Neuronal stem cell (in vitro differentiated cells): ENCODE results near the gene PTPRM.

Source experiments
- DNase-seq: peaks from one replicate; pipeline ENCODE4 v3.0.0-alpha.2; 2013; ENCODE audit warnings: low spot score
- H2AFZ ChIP-seq: one replicate; pipeline ENCODE4 v1.6.1; 2013; ENCODE audit warnings: mild to moderate bottlenecking, low read length, inconsistent platforms
- H2AK5ac ChIP-seq: 2 replicates; pipeline ENCODE4 v1.6.1; 2013; ENCODE audit warnings: low read depth, mild to moderate bottlenecking, inconsistent platforms, low read length, moderate library complexity, mixed read lengths
- H2BK120ac ChIP-seq: 2 replicates; pipeline ENCODE4 v1.6.1; 2013; ENCODE audit warnings: low read depth, mild to moderate bottlenecking, inconsistent platforms, low read length, moderate library complexity, mixed read lengths
- H2BK12ac ChIP-seq: one replicate; pipeline ENCODE4 v1.6.1; 2013; ENCODE audit warnings: low read length, inconsistent platforms
- H2BK15ac ChIP-seq: 2 replicates; pipeline ENCODE4 v1.6.1; 2013; ENCODE audit warnings: mild to moderate bottlenecking, low read length, inconsistent platforms, mixed read lengths
- H2BK5ac ChIP-seq: one replicate; pipeline ENCODE4 v1.6.1; 2013; ENCODE audit warnings: inconsistent platforms, mild to moderate bottlenecking, low read length, moderate library complexity
- H3K14ac ChIP-seq: one replicate; pipeline ENCODE4 v1.6.1; 2013; ENCODE audit warnings: low read length, inconsistent platforms
- H3K18ac ChIP-seq: 2 replicates; pipeline ENCODE4 v1.6.1; 2013; ENCODE audit warnings: low read length, inconsistent platforms
- H3K23ac ChIP-seq: 2 replicates; pipeline ENCODE4 v1.6.1; 2013; ENCODE audit warnings: low read depth, mild to moderate bottlenecking, mixed read lengths, low read length, inconsistent platforms; ENCODE audit not compliant: poor library complexity
- H3K27ac ChIP-seq: replicated peaks from 3 replicates; pipeline ENCODE4 v1.5.1; 2013; ENCODE audit warnings: low read length, inconsistent platforms
- H3K27me3 ChIP-seq, 3 experiments: 2 replicates each; pipeline ENCODE4 v1.6.1; 2013; ENCODE audit warnings: low read length in 3 of 3, mild to moderate bottlenecking in 2 of 3, inconsistent platforms in 1 of 3, low read depth in 1 of 3, mixed read lengths in 1 of 3, moderate library complexity in 1 of 3; ENCODE audit not compliant: control insufficient read depth in 3 of 3, insufficient read depth in 3 of 3
- H3K36me3 ChIP-seq, 2 donors: replicated peaks in 1 of 2; 2 replicates each; pipeline ENCODE4 v1.6.1; 2013; ENCODE audit warnings: low read length in 2 of 2; ENCODE audit not compliant: control insufficient read depth in 2 of 2, insufficient read depth in 2 of 2
- H3K4ac ChIP-seq: 2 replicates; pipeline ENCODE4 v1.6.1; 2013; ENCODE audit warnings: inconsistent platforms, mild to moderate bottlenecking, low read length, moderate library complexity
- H3K4me1 ChIP-seq, 2 donors: 1 replicate in 1 of 2; 2 replicates in 1 of 2; pipeline ENCODE4 v1.6.1; 2013; ENCODE audit warnings: low read length in 2 of 2, low read depth in 1 of 2; ENCODE audit not compliant: control insufficient read depth in 2 of 2, insufficient read depth in 1 of 2
- H3K4me2 ChIP-seq: one replicate; pipeline ENCODE4 v1.6.1; 2013; ENCODE audit warnings: mild to moderate bottlenecking, low read length, inconsistent platforms; ENCODE audit not compliant: insufficient read depth, poor library complexity, severe bottlenecking
- H3K4me3 ChIP-seq, 2 donors: 2 replicates each; pipeline ENCODE4 v1.5.1; 2013; ENCODE audit warnings: low read length in 2 of 2, mild to moderate bottlenecking in 2 of 2, inconsistent platforms in 1 of 2, moderate library complexity in 1 of 2
- H3K79me1 ChIP-seq: one replicate; pipeline ENCODE4 v1.6.1; 2013; ENCODE audit warnings: low read depth, mild to moderate bottlenecking, inconsistent platforms, low read length, moderate library complexity
- H3K9ac ChIP-seq: one replicate; pipeline ENCODE4 v1.6.1; 2013; ENCODE audit warnings: mild to moderate bottlenecking, low read depth, low read length, inconsistent platforms; ENCODE audit not compliant: poor library complexity
- H3K9me3 ChIP-seq, 2 donors: replicated peaks in 1 of 2; 2 replicates each; pipeline versions ENCODE3 to v1.6.1; 2013; ENCODE audit warnings: low read length in 2 of 2, mild to moderate bottlenecking in 2 of 2, inconsistent platforms in 1 of 2, low read depth in 1 of 2, mixed read lengths in 1 of 2, moderate library complexity in 1 of 2; ENCODE audit not compliant: control insufficient read depth in 2 of 2, insufficient read depth in 1 of 2
- H4K8ac ChIP-seq: one replicate; pipeline ENCODE4 v1.6.1; 2013; ENCODE audit warnings: low read depth, mild to moderate bottlenecking, inconsistent platforms, low read length, moderate library complexity
- H4K91ac ChIP-seq: one replicate; pipeline ENCODE4 v1.6.1; 2013; ENCODE audit warnings: low read length, low read depth, mild to moderate bottlenecking, inconsistent platforms; ENCODE audit not compliant: poor library complexity
- WGBS, 2 donors: extraction: QIAGEN DNeasy Blood & Tissue Kit; methylation state at CpG; one replicate each; pipeline ENCODE4 v1.1.7; 2013; ENCODE audit warnings: missing lambda C conversion rate in 2 of 2, mixed read lengths in 1 of 2; ENCODE audit not compliant: insufficient read length in 2 of 2, insufficient replicate concordance in 1 of 2; ENCODE audit errors: extremely low coverage in 2 of 2; 5-methylcytosine and 5-hydroxymethylcytosine counted together

Gene PTPRM

DNA sequence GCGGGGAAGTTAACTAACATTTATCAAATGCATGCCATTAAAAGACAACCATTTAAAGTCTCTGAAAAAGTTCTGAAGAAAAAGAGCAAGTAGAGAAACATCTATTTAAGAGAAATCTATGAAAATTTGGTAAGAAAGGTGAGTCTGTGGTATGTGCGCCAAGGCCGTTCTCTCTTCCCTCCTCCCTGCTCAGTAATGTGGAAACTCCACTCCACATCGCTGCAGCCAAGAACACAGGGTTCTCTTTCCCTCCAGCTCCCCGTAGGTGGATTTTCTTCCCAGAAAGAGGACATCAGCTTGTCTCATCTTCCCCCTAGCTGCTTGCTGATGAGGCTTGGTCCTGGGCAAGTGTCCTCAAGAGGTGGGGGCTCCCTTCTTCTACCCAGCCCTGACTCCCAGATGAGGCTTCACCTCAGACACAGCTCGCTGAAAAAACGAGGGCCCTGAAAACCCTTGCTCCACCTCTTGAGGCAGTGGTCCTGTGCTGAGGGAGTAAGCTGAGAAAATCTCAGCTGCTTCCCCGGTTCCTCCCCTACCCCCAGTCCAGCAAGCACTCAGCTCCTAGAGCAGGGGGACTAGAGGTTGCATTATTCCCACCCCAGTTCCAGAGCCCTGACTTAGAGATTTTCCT lies 45.8 kb upstream of the PTPRM start:
- no peak overlapping the region for H3K14ac ChIP-seq
- no peaks in the 10 kb centered on the region for H3K36me3 ChIP-seq
- H3K23ac ChIP-seq, result no peak overlapping the region
- H2AK5ac ChIP-seq, result no peak overlapping the region
- H2AFZ ChIP-seq, result no peak overlapping the region
- H4K8ac ChIP-seq, result no peak overlapping the region
- no peak overlapping the region for H2BK5ac ChIP-seq
- H3K4me3 ChIP-seq, result no peak overlapping the region
- H3K4me2 ChIP-seq, result no peak overlapping the region
- no peaks in the 10 kb centered on the region for H3K9me3 ChIP-seq
- H2BK15ac ChIP-seq, result no peak overlapping the region
- H2BK12ac ChIP-seq, result no peak overlapping the region
- H3K4ac ChIP-seq, result no peak overlapping the region
- DNase-seq, result no peak
- H3K27me3 ChIP-seq, result peaks cover 0 to 3% (median 0%) of the 10 kb centered on the region in 3 experiments
- peak overlapping the region; percentile 12 for H3K18ac ChIP-seq
- H3K9ac ChIP-seq, result no peak overlapping the region
- no CpG with 5 or more reads among the region's 8 CpGs for WGBS, 2 donors
- no peaks in the 10 kb centered on the region for H3K79me1 ChIP-seq
- H2BK120ac ChIP-seq, result no peak overlapping the region
- H3K27ac ChIP-seq, result no peak overlapping the region
- H3K4me1 ChIP-seq, result peaks cover 0 to 9% of the 10 kb centered on the region in 2 donors
- no peak overlapping the region for H4K91ac ChIP-seq

GRCh38 chr18:7523772-7524171 lies 43.3 kb upstream of the PTPRM start:
- Histone ChIP-seq H4K8ac (no peak overlapping the region), H3K79me1 (no peaks in the 10 kb centered on the region), H3K36me3 (no peaks in the 10 kb centered on the region), H3K23ac (no peak overlapping the region), H3K9ac (no peak overlapping the region), H3K4ac (no peak overlapping the region), H3K27ac (no peak overlapping the region), H3K4me3 (no peak overlapping the region), H3K9me3 (no peaks in the 10 kb centered on the region), H2AK5ac (no peak overlapping the region), H2BK15ac (no peak overlapping the region), H2BK5ac (no peak overlapping the region), H2BK120ac (no peak overlapping the region), H3K14ac (no peak overlapping the region), H2BK12ac (no peak overlapping the region), H3K4me1 (peaks cover 0 to 9% of the 10 kb centered on the region in 2 donors), H3K4me2 (no peak overlapping the region), H2AFZ (no peak overlapping the region), H4K91ac (no peak overlapping the region), H3K27me3 (peaks cover 0 to 3% (median 0%) of the 10 kb centered on the region in 3 experiments), H3K18ac (no peak overlapping the region)
- DNase-seq, result no peak
- no CpG with 5 or more reads among the region's 3 CpGs for whole genome bisulfite sequencing, 2 donors

- no peak overlapping the region for H2BK15ac ChIP-seq
- no peaks in the 10 kb centered on the region for H3K79me1 ChIP-seq
- no peak for DNase-seq
- H3K23ac ChIP-seq, result no peak overlapping the region
- H3K14ac ChIP-seq, result no peak overlapping the region
- H3K4ac ChIP-seq, result no peak overlapping the region
- H2BK12ac ChIP-seq, result no peak overlapping the region
- H3K9me3 ChIP-seq, result no peaks in the 10 kb centered on the region
- no peak overlapping the region for H4K91ac ChIP-seq
- no peak overlapping the region for H3K4me3 ChIP-seq
- H3K27me3 ChIP-seq, result peaks cover 0 to 3% (median 0%) of the 10 kb centered on the region in 3 experiments
- no peak overlapping the region for H2AK5ac ChIP-seq
- H2BK120ac ChIP-seq, result no peak overlapping the region
- no peak overlapping the region for H3K9ac ChIP-seq
- peaks cover 0 to 7% of the 10 kb centered on the region in 2 donors for H3K4me1 ChIP-seq
- H3K27ac ChIP-seq, result no peak overlapping the region
- H2AFZ ChIP-seq, result no peak overlapping the region
- no peaks in the 10 kb centered on the region for H3K36me3 ChIP-seq
- H3K18ac ChIP-seq, result no peak overlapping the region
- no CpG with 5 or more reads among the region's 2 CpGs for WGBS, 2 donors
- H4K8ac ChIP-seq, result no peak overlapping the region
- H2BK5ac ChIP-seq, result no peak overlapping the region
- no peak overlapping the region for H3K4me2 ChIP-seq
These were observed 42.3 kb upstream of the PTPRM start for GRCh38 chr18:7524786-7525185.

GRCh38 chr18:7532942-7533341 lies 34.2 kb upstream of the PTPRM start:
- Histone ChIP-seq H2BK5ac (no peak overlapping the region), H3K9ac (no peak overlapping the region), H3K36me3 (no peaks in the 10 kb centered on the region), H3K23ac (no peak overlapping the region), H3K9me3 (peaks cover 0 to 2% of the 10 kb centered on the region in 2 donors), H3K4ac (no peak overlapping the region), H2BK15ac (no peak overlapping the region), H3K79me1 (no peaks in the 10 kb centered on the region), H2BK12ac (no peak overlapping the region), H3K4me3 (no peak overlapping the region), H4K91ac (no peak overlapping the region), H3K27ac (no peak overlapping the region), H3K27me3 (no peaks in the 10 kb centered on the region), H3K14ac (no peak overlapping the region), H3K4me2 (no peak overlapping the region), H2AFZ (no peak overlapping the region), H2AK5ac (no peak overlapping the region), H3K18ac (peak overlapping the region; percentile 2), H2BK120ac (no peak overlapping the region), H4K8ac (no peak overlapping the region), H3K4me1 (no peaks in the 10 kb centered on the region)
- no CpG with 5 or more reads among the region's 4 CpGs for WGBS, 2 donors
- DNase-seq, result no peak
